Fibroblast of skin of abdomen (primary cell): ENCODE results near the gene CTTNBP2.
A peak's percentile ranks its signal among the peaks of the same experiment; 100 is the strongest.

Source experiments
- DNase-seq: peaks from one replicate; pipeline ENCODE4 v3.0.0-alpha.2; 2013

Gene CTTNBP2

DNA sequence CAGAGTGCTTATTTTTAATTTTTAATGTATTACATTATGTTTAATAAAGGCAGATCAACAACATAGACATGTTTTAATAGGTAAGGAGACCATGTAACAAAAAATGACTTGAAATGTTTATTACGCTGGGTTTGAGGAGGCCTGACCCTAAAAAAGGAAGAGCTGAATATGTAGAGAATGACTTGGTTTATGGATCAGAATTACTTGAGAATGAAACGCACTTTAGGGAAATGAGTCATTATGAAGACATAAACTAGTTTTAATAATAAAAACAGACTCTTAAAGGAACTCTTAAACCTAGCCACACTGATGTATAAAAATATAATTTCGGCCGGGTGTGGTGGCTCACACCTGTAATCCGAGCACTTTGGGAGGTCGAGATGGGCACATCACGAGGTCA is 56.5 kb downstream of the CTTNBP2 start:
- no peak for DNase-seq

DNA sequence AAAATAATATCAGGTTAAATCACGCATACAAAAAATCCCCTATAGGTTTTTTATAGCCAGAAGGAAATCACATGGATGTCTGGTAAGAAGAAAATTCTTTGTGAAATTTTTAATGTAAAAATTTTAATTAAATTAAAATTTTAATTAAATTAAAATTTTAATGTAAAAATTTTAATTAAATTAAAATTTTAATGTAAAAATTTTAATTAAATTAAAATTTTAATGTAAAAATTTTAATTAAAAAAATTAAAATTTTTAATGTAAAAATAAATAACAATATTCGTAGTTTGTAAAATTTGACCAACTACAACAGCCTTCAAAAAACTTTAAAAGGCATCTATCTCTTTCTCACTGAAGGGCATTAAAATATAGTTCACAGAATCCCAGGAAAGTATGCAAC is 61.5 kb downstream of the CTTNBP2 start:
- no peak for DNase-seq

DNA sequence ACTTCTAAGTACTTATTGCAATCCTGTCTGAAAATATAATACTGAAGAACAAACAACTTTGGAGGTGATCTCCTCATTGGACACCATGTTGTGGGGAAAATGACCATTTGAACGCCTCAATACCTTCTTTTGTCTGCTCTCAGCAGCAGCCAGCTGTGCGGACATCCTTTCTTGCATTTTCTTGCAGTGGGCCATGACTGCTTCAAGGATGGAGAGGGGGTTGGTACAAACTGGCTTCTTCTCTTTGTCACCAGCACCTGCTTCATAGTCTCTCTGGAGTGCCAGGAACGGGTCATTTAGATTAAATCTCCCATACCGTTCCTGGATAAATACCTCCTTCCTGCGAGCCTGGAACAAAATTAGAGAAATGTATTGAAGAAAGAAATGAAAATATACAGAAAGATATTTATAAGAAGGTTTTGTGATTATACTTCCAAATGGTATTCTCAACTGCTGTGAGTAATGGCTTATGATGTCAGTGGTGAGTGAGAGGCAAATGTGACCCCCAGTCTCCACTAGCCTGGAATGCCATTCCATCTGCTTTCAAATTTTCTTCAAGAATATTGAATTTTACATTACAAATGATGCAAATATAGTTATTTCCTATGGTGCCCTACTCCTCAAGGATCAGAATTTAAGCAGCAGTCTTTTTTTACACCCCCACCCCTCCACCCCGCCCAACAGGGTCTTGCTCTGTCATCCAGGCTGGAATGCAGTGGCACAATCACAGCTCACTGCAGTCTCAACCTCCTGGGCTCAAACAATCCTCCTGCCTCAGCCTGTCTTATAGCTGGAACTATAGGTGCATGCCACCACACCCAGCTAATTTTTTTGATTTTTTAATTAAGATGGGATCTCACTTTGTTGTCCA is 62.4 kb downstream of the CTTNBP2 start:
- DNase-seq, result peak; percentile 63

DNA sequence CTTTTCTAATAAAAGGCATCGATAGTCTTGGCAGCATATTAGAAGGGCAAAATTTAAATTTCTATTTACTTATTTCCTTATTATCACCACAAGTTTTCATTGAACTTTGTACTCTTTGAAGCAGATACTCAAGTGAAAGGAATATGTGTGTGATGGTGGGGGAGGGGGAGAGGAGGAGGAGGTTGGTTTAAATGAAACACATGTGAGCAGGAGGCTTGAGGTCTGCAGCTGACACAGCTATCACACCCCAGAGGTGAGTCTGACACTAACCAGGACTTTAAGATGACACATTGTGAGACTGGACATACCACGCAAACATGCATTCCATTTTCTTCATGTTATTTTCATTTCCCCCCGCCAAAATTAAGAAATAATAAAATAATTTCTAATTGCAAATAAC is 63.3 kb downstream of the CTTNBP2 start:
- peak; percentile 34 for DNase-seq

DNA sequence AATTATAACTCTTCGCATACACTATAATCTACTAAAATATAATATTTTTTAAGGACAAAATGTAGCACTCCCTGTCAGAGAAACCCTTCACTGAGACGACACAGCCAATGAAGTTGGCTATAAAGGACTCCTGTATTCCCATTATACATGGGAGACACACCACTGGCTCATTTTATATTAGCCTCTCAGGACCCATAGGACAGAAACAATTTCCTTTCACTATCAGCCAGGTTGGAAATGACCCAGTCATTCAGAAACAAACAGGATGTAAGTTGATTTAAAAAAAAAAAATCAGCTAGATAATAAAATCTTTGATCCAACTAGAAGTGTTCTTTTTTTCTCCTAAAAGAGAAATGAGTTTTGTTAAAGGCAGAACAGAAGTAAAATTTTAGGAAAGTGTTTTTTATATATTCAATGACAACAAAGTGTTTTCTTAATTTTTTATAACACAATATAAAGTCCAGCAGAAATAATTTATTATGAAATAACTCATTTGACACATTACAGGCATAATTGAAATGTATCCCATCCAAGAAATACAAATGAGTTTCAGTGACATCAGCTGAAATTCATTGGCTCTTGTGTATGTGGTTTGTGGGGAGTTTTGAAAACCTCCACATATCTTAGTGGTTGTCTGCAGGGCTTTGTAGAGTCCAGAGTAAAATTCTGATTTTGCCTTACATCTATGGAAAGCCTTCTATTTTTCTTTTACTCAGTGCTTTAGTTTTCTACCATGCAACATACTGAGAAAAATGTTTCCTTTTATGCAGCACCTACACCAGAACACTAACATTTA is 64.1 kb downstream of the CTTNBP2 start:
- DNase-seq, result peak; percentile 54

DNA sequence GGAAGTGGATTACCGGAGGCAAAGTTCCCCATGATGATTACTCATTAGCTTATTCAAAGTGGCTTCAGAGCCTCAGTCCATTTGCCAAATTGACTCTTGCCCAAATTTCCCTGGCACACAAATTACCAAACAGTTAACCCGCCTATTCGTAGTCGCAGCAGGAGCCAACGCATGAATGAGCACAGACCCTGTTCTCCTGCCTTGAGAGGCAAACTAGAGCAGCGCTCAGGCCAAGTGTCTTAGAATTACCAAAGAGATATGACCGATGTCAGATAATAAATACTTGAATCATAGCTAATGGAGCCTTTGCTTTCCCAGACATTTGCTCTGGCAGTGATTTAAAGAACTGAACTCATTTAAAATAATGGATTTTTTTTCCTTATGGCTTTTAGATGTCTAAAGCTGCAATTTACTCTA is 64.9 kb downstream of the CTTNBP2 start:
- DNase-seq, result no peak

DNA sequence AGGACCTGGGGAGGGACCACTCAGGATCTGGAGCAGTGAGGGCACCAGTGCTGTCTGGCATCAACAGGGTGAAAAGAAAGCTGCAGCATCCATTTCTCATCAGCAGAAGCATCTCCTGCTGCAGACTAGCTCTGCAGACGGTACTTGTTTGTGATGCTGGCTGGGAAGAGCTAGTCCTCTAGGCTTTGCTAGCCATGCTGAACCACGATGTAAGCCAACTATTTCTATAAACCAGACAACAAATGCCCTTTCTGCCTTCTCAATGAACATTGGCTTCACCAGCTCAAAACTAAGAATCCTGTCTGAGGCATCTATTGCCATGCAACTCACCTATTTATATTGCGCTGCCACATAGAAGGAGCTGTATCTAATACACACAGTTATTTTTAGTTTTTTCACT is 65.6 kb downstream of the CTTNBP2 start:
- DNase-seq, result no peak

DNA sequence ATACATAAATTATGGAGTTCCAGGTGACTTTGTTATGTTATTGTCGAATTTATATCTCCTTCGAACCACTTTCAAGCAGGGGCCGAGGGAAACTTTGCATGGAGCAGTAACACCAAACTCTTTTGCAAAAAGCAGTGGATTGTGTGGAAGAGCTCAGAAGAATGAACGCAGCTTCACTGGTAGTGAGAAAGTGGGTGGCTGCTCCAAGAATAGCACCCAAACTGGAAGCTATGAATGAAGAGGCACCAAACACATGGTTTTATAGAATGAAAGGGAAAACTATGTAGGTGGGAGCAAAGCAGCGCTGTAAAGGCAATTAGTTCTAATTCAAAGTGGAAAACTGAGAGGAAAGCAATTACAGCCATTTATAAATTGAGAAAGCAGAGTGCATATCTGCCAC is 67.2 kb downstream of the CTTNBP2 start:
- no peak for DNase-seq

DNA sequence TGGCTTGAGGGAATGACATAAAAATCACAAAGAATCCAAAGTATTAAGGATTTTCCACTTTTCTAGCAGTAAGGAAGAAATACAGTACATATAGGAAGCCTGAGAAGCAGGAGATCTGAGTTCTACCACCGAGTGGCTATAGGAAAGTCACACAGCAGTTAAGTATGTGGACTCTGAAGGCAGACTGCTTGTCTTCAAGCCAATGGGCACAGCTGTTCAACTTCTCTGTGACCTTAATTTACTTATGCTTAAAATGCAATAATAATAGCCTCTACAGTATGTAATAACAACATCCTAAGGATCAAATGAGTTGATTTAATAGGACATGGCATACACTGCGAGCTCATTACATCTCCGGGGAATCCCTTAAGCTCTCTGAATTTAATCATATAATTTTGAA is 68.0 kb downstream of the CTTNBP2 start:
- no peak for DNase-seq

DNA sequence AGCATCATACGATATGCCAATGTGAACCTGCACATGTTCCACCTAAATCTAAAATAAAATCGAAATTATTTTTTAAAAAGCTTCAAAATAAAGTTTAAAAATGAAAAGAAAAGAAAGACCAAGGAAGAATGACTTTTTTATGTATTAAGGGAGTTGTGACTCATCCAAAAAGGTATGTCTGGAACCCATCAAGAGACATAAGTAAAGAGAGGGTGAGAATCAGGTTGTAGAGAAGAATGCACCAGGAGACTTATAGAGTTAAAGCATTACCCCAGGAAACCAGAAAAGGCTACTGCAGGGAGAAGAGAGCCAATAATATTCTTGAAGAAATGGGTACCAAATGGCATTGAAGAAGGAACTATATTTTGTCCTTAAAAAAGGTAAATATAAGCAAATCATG is 69.8 kb downstream of the CTTNBP2 start:
- no peak for DNase-seq

DNA sequence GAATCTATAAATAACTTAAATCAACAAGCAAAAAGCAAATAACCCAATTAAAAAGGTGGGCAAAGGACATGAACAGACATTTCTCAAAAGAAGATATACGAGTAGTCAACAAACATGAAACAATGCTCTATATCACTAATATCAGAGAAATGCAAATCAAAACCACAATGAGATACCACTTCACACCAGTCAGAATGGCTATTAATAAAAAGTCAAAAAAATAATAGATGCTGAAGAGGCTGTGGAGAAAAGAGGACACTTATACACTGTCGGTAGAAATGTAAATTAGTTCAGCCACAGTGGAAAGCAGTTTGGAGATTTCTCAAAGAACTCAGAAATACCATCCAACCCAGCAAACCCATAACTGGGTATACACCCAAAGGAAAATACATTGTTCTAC is 70.6 kb downstream of the CTTNBP2 start:
- DNase-seq, result no peak

DNA sequence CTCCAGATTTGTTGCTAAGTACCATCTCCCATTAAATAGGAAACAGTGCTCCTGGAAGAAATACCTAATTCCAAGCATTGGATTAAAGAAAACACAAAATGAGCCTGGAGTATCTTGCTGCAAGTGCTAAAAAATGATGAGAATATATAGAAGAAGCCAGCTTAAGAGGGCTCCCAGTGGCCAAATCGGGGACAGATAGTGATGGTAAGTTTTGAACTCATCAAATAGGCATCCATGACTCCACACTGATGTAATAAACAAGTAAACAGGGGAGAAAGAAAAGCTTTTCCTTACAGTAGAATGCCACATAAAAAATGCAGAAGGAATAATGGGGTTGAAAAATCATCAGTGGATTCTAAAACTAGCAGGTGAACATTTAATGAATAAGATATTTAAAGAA is 72.4 kb downstream of the CTTNBP2 start:
- DNase-seq, result no peak

DNA sequence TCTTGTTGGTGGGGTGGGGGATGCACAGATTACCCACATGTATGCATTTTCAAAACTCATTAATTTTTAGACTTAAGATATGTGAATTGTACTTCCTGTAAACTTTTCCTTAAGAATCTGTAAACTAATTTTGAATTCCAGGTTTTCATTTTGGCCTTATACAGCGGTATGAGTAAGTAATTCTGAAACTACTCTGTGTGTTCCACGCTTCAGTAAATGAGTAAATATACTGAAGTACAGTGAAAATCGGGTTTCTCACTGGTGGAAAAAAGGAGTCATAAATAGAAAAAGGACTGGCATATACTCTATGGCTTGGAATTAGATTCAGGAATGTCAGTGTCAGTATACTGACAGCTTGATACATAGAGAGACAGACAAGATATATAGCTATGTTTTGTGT is 72.8 kb downstream of the CTTNBP2 start:
- no peak for DNase-seq

DNA sequence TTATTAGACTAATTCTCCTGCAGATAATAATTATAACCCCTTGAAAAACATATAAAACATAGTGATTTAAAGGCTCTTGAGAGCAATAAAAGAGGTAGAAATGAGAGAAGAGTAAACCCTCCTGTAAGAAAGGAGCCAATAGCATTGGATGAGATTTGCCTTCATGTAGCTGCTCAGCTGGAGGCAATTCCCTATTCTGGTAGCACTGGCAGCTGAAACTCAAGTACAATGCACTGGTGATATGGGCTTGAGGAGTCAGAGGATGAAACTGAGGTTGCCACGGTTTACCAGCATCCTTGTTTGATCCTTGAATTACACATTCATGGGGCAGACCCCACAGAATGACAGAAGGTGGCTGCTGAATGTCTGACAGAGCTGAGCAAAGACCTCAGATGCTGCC is 76.4 kb downstream of the CTTNBP2 start:
- no peak for DNase-seq

DNA sequence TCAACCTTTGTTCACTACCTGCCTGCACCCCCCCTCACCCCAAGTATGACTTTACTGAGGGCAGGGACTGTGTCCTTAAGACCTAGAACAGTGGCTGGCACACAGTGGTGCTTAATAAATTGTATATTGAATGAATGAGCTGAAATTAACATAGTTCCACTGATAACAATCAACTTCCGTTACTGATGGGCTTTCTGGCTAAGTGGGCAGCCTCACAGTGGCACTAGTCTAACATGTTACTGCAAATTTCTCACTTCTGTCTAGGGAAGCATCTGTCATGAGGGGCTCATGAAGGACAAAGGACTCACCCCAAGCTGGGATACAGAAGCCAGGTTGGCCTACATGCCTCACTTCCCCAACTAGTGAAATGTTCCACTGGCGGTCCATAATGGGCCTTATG is 79.3 kb downstream of the CTTNBP2 start:
- no peak for DNase-seq

DNA sequence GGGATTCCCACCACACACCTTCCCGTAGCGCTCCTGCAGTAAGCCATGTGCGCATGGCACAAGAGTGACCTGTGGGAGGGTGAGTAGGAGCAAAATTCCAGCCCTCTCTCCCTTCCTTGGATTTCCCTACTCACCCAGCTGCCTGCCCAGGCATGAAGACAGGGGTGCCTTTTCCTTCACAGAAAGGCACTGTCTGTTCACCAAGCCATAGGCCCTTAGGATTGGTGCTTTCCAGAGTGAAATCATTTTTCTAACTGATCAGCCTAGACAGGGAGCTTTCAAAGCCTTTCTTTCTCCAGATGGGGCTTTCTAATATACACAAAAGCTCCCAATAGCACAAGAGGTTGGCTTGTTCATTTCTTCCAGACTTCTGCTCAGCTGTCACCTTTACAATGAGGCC is 79.7 kb downstream of the CTTNBP2 start:
- no peak for DNase-seq

DNA sequence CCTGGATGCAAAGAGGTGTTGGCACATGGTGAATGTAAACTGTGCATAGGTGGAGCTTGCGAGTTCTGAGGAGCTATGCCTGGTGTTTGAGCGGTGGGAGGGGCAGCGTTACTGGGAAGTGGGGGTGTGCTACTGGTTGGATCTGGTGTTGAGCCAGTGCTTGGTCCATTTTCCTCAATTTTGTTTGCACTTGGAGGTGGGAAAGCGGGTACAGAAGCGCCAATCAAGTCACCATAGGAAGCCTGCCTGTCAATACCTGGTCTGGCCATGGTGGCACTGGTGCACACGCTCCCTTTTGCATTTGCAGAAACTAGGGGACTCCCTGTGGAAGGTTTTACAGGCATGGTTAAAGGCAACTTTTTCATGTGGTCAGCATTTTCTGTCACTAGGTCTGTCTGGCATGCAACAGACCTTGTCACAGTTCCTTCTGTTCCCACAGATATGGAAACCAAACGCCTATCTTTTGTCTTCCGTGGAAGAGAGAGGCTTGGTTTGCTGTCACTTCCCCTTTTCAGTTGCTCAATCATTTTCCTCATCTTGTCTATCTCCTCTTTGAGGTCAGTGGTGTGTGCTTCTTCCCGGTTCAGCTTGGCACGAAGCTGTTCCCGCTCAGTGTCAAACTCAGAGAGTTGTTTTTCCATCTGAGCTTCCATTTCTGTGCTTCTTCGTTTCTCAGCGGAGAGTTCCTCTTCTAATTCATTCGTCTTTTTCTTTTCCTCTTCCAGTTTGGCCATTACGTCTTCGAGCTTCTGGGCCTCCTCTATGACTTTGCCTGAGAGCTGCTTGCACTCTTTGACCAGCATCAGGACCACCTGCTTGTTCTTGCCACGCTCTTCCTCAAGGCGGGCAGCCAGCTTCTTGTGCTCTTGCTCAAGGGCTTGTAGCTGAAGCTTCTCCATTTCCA is 81.1 kb downstream of the CTTNBP2 start:
- DNase-seq, result no peak

DNA sequence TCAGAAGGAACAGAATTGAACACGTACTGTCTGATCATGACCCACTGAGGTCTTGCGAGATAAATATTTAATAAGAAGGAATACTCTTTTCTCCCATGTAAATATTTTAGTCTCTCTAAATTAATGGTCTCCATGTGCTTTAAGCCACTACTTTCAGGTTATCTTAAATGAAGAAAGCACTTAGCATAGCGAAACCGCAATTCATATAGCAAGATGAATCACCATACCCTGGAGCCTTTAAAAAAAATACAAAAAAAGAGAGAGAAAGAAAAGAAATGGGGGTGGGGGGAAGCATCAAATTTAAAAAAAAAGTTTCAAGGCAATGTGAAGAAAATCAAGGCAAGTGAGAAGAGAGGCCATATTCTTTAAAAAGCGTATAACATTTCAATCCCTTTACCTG is 82.5 kb downstream of the CTTNBP2 start:
- DNase-seq, result no peak

DNA sequence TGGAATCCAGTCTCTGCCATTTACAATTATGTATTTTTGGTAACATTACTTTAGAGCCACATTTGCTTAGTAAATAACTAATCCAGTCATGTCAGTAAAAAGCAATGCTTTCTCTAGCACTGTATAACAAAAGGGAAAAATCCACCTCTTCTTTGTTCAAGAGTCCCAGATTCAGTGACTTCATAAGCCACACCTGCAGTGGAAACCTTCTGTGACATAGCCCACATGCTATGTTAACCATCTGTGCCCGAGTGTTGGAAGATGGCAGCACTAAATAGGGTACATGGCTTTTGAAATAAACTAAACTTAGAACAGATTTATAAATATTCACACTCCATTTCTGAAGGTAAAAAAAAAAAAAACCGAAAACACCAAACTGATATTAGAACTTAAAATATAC is 83.0 kb downstream of the CTTNBP2 start:
- DNase-seq, result no peak

DNA sequence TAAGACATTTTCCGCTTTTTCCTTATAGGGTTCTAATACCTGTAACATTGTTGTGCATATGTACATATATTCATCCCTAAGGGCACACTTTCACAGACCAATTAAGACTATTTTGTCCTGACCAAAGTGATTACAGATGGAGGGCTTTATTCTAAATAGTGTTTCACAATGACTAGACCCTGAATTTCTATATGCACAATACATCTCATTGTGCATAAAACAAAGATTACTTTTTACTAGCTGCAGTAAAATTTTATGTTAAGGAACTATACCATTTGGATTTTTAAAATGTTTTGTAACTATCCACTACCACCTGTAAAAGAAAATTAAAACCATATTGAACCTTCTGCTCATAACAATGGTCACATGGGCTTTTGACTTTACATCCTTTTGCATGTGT is 87.8 kb downstream of the CTTNBP2 start:
- no peak for DNase-seq

DNA sequence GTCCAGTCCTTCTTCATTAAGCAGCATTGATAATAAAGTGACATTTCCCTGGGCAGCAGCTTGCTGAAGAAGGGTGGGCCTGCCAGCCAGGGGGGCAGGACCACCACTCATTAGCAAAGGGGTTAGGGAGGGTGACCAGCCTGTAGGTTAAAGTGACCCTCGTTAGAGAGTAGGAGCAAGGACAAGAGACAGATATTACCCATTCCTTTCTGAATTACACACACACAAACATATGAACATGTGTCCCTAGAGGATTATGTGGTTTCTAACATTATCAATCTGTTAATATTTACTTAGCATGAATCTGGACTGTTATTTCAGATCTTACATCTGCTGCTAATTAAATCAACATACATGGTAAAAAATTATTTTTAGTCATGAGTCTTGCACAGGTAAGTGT is 88.9 kb downstream of the CTTNBP2 start:
- no peak for DNase-seq

DNA sequence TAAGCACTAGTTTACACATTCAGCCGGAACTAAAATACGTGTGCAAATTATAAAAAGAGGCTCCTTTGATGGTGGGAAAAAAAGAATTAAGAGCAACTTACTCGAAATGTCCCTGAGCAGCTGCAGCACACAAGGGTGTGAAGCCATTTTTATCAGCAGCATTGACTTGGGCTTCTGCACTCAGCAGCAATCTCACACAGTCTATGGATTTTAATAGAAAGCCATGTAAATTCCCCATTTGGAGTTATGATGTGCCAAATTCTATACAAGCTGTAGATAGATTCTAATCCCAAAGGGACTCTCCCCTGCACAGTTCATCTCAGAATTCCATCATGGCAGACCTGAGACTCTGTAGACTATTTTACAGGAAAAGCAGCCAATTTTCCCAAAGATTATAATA is 90.5 kb downstream of the CTTNBP2 start:
- DNase-seq, result no peak

DNA sequence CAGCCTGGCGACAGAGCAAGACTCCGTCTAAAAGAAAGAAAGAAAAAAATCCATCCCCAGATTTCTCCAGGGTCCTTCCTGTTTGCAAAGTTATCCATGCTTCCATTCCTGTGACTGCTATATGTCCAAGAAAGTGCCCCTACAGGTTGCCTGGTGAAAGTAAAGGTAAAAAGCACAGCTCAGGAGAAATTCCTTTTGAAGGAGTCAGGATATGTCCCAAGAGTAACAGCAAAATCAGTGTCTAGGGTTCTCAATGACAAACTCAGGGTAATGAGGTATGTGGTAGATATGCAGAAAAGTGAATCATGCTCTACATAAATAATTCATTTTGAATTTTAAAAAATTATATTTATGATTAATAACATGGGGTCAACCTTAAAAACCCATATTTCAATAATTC is 91.5 kb downstream of the CTTNBP2 start:
- peak; percentile 13 for DNase-seq
